ENCODE results near the gene EZR. TPM values are rescaled to one million over a fixed set of nuclear protein-coding genes. Genes with fewer than 3 reads are reported as not detected.

Gene EZR
- total RNA-seq, 1 donor from 2014 or later: 254 TPM

DNA sequence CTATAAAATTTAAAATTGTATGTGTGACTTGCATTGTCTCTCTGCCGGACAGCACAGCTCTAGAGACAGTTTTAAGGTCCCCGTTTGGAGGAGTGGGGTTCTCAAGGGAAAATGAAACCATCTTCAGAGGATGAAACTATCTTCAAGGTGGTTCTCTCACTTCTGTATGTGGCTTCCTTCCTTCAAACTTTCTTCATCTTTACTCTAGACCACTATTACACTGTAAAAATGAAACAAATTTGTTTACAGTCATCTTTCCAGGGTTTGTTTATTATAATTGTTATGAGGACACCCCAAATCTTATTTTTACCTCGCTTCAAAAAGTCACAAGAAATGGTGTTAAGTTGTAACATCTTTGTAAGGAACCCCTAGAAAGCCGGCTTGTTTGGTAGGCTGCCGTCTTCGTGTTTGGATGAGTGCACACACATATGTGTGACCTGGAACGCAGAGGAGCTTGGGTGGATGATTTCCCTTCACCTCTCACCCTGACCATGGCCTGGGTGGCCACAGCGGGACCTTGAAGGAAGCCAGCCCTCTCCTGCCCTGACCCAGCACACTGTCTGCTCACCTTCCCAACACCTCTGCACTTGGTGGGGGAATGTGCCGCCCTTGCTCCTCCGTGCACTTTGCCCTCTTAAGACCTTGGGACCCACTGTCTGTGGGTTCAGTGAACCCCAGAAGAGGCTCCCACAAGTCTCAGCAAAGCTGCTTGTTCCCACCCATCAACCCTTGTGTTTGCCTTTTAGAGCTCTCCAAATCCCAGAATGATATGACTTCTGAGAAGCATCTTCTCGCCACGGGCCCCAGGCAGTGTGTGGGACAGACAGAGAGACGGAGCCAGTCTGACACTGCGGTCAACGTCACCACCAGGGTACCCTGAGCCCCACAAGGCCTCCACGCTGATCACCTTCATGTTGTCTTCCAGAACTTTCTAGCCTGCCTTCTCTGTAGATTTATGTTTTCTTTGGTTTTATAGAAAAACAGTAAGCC lies 101.5 kb downstream of the EZR start:
- no peak overlapping the region for H2AFZ ChIP-seq (ENCODE audit: low read depth, low read length)
- H3K4me2 ChIP-seq (ENCODE audit: low read length): no peak overlapping the region
- H3K4me3 ChIP-seq (ENCODE audit: insufficient read depth, low read depth, low read length): no peak overlapping the region
- H3K79me2 ChIP-seq (ENCODE audit: insufficient read depth, low read length): no peaks in the 10 kb centered on the region
- TF ChIP-seq, protein P1, sequence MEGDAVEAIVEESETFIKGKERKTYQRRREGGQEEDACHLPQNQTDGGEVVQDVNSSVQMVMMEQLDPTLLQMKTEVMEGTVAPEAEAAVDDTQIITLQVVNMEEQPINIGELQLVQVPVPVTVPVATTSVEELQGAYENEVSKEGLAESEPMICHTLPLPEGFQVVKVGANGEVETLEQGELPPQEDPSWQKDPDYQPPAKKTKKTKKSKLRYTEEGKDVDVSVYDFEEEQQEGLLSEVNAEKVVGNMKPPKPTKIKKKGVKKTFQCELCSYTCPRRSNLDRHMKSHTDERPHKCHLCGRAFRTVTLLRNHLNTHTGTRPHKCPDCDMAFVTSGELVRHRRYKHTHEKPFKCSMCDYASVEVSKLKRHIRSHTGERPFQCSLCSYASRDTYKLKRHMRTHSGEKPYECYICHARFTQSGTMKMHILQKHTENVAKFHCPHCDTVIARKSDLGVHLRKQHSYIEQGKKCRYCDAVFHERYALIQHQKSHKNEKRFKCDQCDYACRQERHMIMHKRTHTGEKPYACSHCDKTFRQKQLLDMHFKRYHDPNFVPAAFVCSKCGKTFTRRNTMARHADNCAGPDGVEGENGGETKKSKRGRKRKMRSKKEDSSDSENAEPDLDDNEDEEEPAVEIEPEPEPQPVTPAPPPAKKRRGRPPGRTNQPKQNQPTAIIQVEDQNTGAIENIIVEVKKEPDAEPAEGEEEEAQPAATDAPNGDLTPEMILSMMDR (IDR thresholded peaks at IDR 0.05; ENCODE audit: insufficient read depth, low read depth, low read length): no peak
- H3K27me3 Mint-ChIP-seq (ENCODE audit: low read depth, unreplicated experiment): peaks cover 10% of the 10 kb centered on the region
- DNase-seq (ENCODE audit: low read depth): no peak
- no peaks in the 10 kb centered on the region for H3K9me3 ChIP-seq (ENCODE audit: insufficient read depth, low read depth, low read length)
- no peak overlapping the region for H3K9ac ChIP-seq (ENCODE audit: low read length)
- no peaks in the 10 kb centered on the region for H3K27me3 ChIP-seq (ENCODE audit: insufficient read depth, low read length)
- no peak overlapping the region for H3K4me3 Mint-ChIP-seq (ENCODE audit: unreplicated experiment)
- no peaks in the 10 kb centered on the region for H3K9me3 Mint-ChIP-seq (ENCODE audit: unreplicated experiment)
- H4K20me1 ChIP-seq (ENCODE audit: insufficient read depth, low read length): no peaks in the 10 kb centered on the region
- no peak overlapping the region for H3K27ac Mint-ChIP-seq (ENCODE audit: unreplicated experiment)
- no peaks in the 10 kb centered on the region for H3K36me3 ChIP-seq (ENCODE audit: insufficient read depth, low read length)
- H3K36me3 Mint-ChIP-seq (ENCODE audit: low read depth, unreplicated experiment): no peaks in the 10 kb centered on the region
- no peak for FAIRE-seq
- peaks cover 15% of the 10 kb centered on the region for H3K4me1 ChIP-seq (ENCODE audit: insufficient read depth, low read length)
- H3K27ac ChIP-seq (ENCODE audit: low read depth, low read length): no peak overlapping the region
- peaks cover 18% of the 10 kb centered on the region for H3K4me1 Mint-ChIP-seq (ENCODE audit: low read depth, unreplicated experiment)

Small RNAs within 50 kb of the gene (microRNA-seq; reads per million reads assigned to microRNA genes)
- gene MIR3918: 1.1 reads per million

Other genes with a start within 250 kb of the EZR start
- gene DYNLT1, start 174.6 kb downstream of the EZR start, total RNA-seq: 169 and 173 TPM in 2 replicates
- gene SYTL3, start 169.3 kb downstream of the EZR start, total RNA-seq: 0.82 and 1.2 TPM in 2 replicates
- gene RSPH3, start 180.8 kb upstream of the EZR start, total RNA-seq: 10.2 and 10.5 TPM in 2 replicates
- 0.10 and 0.11 TPM in 2 replicates for gene TAGAP, start 225.6 kb upstream of the EZR start, total RNA-seq